ENCODE results near the gene SASH3.
A peak's percentile ranks its signal among the peaks of the same experiment; 100 is the strongest.

Gene SASH3

GRCh38 chrX:129813662-129814368 lies 34.1 kb downstream of the SASH3 start:
- CTCF ChIA-PET = no interaction called here
- POLR2A ChIA-PET (ENCODE audit: low non-redundant PET) = no interaction called here
- no peak for TF ChIP-seq CTCF (conservative IDR thresholded peaks at IDR 0.05; ENCODE audit: low read depth)
- no peak for DNase-seq (ENCODE audit: low spot score)
- no peak overlapping the region for H3K27ac ChIP-seq

GRCh38 chrX:129818123-129818522 lies 38.4 kb downstream of the SASH3 start:
- no peak overlapping the region for H3K27ac ChIP-seq
- TF ChIP-seq CTCF (conservative IDR thresholded peaks at IDR 0.05; ENCODE audit: low read depth) = no peak
- ChIA-PET CTCF (interaction anchor here (0.6 kb wide), 1 partner anchor 405 kb away, joined by 3 read pairs; no protein-coding TSS in a partner anchor), POLR2A (ENCODE audit: low non-redundant PET) (no interaction called here)
- no peak for DNase-seq (ENCODE audit: low spot score)

- POLR2A ChIA-PET (ENCODE audit: low non-redundant PET) = no interaction called here
- CTCF ChIA-PET = interaction anchor here (0.6 to 1.8 kb wide), 4 partner anchors 11 to 833 kb away, joined by 3 to 5 read pairs (median 4); no protein-coding TSS in a partner anchor
Observed at GRCh38 chrX:129823115-129823514, 43.4 kb downstream of the SASH3 start.

GRCh38 chrX:129823522-129823921 lies 43.8 kb downstream of the SASH3 start:
- no peak for DNase-seq (ENCODE audit: low spot score)
- ChIA-PET POLR2A (ENCODE audit: low non-redundant PET) (no interaction called here), CTCF (interaction anchor here (0.6 to 1.8 kb wide), 3 partner anchors 187 to 833 kb away, joined by 3 to 4 read pairs (median 3); no protein-coding TSS in a partner anchor)
- no peak overlapping the region for H3K27ac ChIP-seq
- no peak; the same call in 1 of the 2 replicates for TF ChIP-seq CTCF (conservative IDR thresholded peaks at IDR 0.05; ENCODE audit: low read depth)

More at GRCh38 chrX:129823115-129823514, 43.4 kb downstream of the SASH3 start:
- no peak for DNase-seq (ENCODE audit: low spot score)
- no peak overlapping the region for H3K27ac ChIP-seq
- peak; percentile 39 for TF ChIP-seq CTCF (conservative IDR thresholded peaks at IDR 0.05; ENCODE audit: low read depth)

GRCh38 chrX:129824620-129825019 lies 44.9 kb downstream of the SASH3 start:
- ChIA-PET POLR2A (ENCODE audit: low non-redundant PET) (no interaction called here), CTCF (no interaction called here)
- no peak for TF ChIP-seq CTCF (conservative IDR thresholded peaks at IDR 0.05; ENCODE audit: low read depth)
- DNase-seq (ENCODE audit: low spot score) = no peak
- no peak overlapping the region for H3K27ac ChIP-seq

- CTCF ChIA-PET = no interaction called here
Observed at GRCh38 chrX:129825746-129826505, 46.2 kb downstream of the SASH3 start.

More at GRCh38 chrX:129825746-129826505, 46.2 kb downstream of the SASH3 start:
- DNase-seq (ENCODE audit: low spot score) = no peak
- no peak for TF ChIP-seq CTCF (conservative IDR thresholded peaks at IDR 0.05; ENCODE audit: low read depth)
- POLR2A ChIA-PET (ENCODE audit: low non-redundant PET) = no interaction called here
- H3K27ac ChIP-seq = no peak overlapping the region
